HG03039 (cell line): Measurements from ENCODE around the gene CCDC12.
A peak's percentile ranks its signal among the peaks of the same experiment; 100 is the strongest.
"Not testable (repeated sequence)": the region's sequence is repeated elsewhere in the genome, so short reads cannot be mapped to it uniquely, and the experiment has no call there.

Source experiments
- ATAC-seq: cut with Tn5 transposase; IDR thresholded peaks from one replicate; pipeline ENCODE4 v1.9.1; 2021; ENCODE audit warnings: mild to moderate bottlenecking, moderate library complexity; ENCODE audit not compliant: unreplicated experiment

Gene CCDC12

GRCh38 chr3:46982546-46982945 lies 6.0 kb upstream of the CCDC12 start:
- no peak for ATAC-seq

GRCh38 chr3:46981932-46982471 lies 5.5 kb upstream of the CCDC12 start:
- no peak for ATAC-seq

- ATAC-seq = peak; percentile 1
Observed at GRCh38 chr3:46979958-46980497, 3.5 kb upstream of the CCDC12 start.

GRCh38 chr3:46978985-46979944 lies 2.7 kb upstream of the CCDC12 start, which contains the start of gene NBEAL2:
Gene NBEAL2, plus strand, starts transcription at chr3:46979666. Its CDS starts 196 bp downstream, at chr3:46979862.
- peak; percentile 58 for ATAC-seq

- no peak for ATAC-seq
Observed at GRCh38 chr3:46978381-46978780, 1.8 kb upstream of the CCDC12 start.

- ATAC-seq = no peak
Observed at GRCh38 chr3:46977811-46978195, 1.3 kb upstream of the CCDC12 start.

- no peak for ATAC-seq
Observed at GRCh38 chr3:46974421-46975171, 1.9 kb downstream of the CCDC12 start.

- ATAC-seq = no peak
Observed at GRCh38 chr3:46972396-46972795, 4.1 kb downstream of the CCDC12 start.

GRCh38 chr3:46971742-46972141 lies 4.8 kb downstream of the CCDC12 start:
- no peak for ATAC-seq

- no peak for ATAC-seq
Observed at GRCh38 chr3:46971151-46971550, 5.4 kb downstream of the CCDC12 start.

- ATAC-seq = no peak
Observed at GRCh38 chr3:46970391-46971091, 6.0 kb downstream of the CCDC12 start.

- no peak for ATAC-seq
Observed at GRCh38 chr3:46968783-46969428, 7.6 kb downstream of the CCDC12 start.

- no peak for ATAC-seq
Observed at GRCh38 chr3:46966811-46967210, 9.7 kb downstream of the CCDC12 start.

GRCh38 chr3:46965151-46965550 lies 11.4 kb downstream of the CCDC12 start:
- ATAC-seq = no peak

- ATAC-seq = not testable (repeated sequence)
Observed at GRCh38 chr3:46964038-46964590, 12.4 kb downstream of the CCDC12 start.

- no peak for ATAC-seq
Observed at GRCh38 chr3:46962990-46963389, 13.6 kb downstream of the CCDC12 start.

GRCh38 chr3:46962427-46962826 lies 14.1 kb downstream of the CCDC12 start:
- ATAC-seq = no peak

- ATAC-seq = no peak
Observed at GRCh38 chr3:46960835-46961234, 15.7 kb downstream of the CCDC12 start.

- ATAC-seq = no peak
Observed at GRCh38 chr3:46960081-46960701, 16.4 kb downstream of the CCDC12 start.
